ACC112 (cell line): ENCODE results near the gene CAB39L.
A peak's percentile ranks its signal among the peaks of the same experiment; 100 is the strongest.
"Not testable (repeated sequence)": the region's sequence is repeated elsewhere in the genome, so short reads cannot be mapped to it uniquely, and the experiment has no call there.

Source experiments
- H2AFZ ChIP-seq: fragments of 200-600 bp; sonication (generic); one replicate; pipeline ENCODE4 v1.6.0; 2017; ENCODE audit warnings: antibody characterized with exemption, low read length; ENCODE audit not compliant: unreplicated experiment
- H3K27ac ChIP-seq: fragments of 200-600 bp; sonication (generic); 2 replicates; pipeline ENCODE4 v1.5.1; 2014; ENCODE audit warnings: low read depth, mild to moderate bottlenecking, antibody characterized with exemption, low read length, moderate library complexity
- H3K27me3 ChIP-seq: fragments of 200-600 bp; sonication (generic); 2 replicates; pipeline ENCODE4 v1.6.1; 2014; ENCODE audit warnings: mild to moderate bottlenecking, antibody characterized with exemption, low read length, moderate library complexity, mixed read lengths; ENCODE audit not compliant: insufficient read depth
- H3K36me3 ChIP-seq: fragments of 200-600 bp; sonication (generic); 2 replicates; pipeline ENCODE4 v1.6.1; 2016; ENCODE audit warnings: mild to moderate bottlenecking, antibody characterized with exemption, low read length, moderate library complexity, mixed read lengths; ENCODE audit not compliant: insufficient read depth
- H3K4me1 ChIP-seq: fragments of 200-600 bp; sonication (generic); one replicate; pipeline ENCODE4 v1.6.1; 2016; ENCODE audit warnings: low read length, mixed read lengths; ENCODE audit not compliant: insufficient read depth, unreplicated experiment, control insufficient read depth
- H3K4me3 ChIP-seq: fragments of 200-600 bp; sonication (generic); 2 replicates; pipeline ENCODE4 v1.5.1; 2014; ENCODE audit warnings: mild to moderate bottlenecking, low read depth, low read length
- H3K79me2 ChIP-seq: fragments of 200-600 bp; sonication (generic); one replicate; pipeline ENCODE4 v1.6.0; 2016; ENCODE audit warnings: low read length; ENCODE audit not compliant: control insufficient read depth, unreplicated experiment, insufficient read depth

Gene CAB39L

DNA sequence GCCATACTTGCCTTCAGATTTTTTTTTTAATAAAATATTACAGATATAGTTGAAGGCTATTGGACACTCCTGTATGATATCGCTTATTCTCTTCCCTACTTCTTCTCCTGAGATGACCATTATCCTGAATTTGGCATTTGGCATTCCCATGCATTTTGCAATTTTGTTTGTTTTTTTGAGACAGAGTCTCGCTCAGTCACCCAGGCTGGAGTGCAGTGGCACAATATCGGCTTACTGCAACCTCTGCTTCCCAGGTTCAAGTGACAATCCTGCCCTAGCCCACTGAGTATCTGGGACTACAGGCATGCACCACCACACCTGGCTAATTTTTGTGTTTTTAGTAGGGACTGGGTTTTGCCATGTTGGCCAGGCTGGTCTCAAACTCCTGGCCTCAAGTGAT lies 116.7 kb downstream of the CAB39L start:
- H3K27me3 ChIP-seq, H3K79me2 ChIP-seq, H3K4me3 ChIP-seq, H3K4me1 ChIP-seq, H3K36me3 ChIP-seq, H3K27ac ChIP-seq, H2AFZ ChIP-seq: not testable (repeated sequence)

DNA sequence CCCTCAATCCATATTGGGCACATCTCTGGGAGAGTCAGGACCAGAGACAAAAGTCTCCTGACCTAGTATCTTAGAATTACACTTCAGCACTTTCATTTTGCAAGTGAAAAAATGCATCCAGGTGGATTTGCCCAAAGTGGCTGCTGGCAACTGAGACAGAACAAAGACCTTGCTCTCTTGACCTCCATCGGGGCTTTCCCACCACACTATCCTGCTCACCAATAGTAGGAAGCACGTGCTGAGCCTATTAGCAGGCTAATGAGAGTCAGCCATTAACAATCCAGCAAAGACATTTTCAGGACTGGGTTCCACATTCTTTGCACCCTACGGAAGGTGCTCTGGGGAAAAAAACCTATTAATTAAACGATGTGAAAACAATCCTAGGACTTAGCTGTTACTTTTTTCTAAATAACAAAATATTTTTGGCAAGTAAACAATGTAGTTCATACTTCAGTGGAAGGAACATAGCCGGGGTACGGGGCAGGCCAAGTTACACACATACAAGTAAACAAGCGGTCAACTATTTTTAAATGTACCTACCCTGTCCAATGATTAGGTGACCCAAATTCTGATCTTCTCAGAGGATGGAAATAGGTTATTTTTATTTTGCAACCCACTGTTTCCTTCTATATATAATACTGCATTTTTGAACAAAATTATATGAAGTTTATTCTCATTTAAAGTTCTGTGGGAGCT lies 117.5 kb downstream of the CAB39L start:
- Histone ChIP-seq H3K36me3 (no peaks in the 10 kb centered on the region), H3K4me3 (no peak overlapping the region), H3K79me2 (no peaks in the 10 kb centered on the region), H3K27ac (no peak overlapping the region), H3K27me3 (no peaks in the 10 kb centered on the region), H2AFZ (no peak overlapping the region), H3K4me1 (no peaks in the 10 kb centered on the region)

GRCh38 chr13:49323344-49323743 lies 120.5 kb downstream of the CAB39L start:
- no peak overlapping the region for H3K27ac ChIP-seq
- H3K27me3 ChIP-seq = no peaks in the 10 kb centered on the region
- H3K36me3 ChIP-seq = no peaks in the 10 kb centered on the region
- no peak overlapping the region for H3K4me3 ChIP-seq
- no peaks in the 10 kb centered on the region for H3K4me1 ChIP-seq
- no peak overlapping the region for H2AFZ ChIP-seq
- H3K79me2 ChIP-seq = no peaks in the 10 kb centered on the region

DNA sequence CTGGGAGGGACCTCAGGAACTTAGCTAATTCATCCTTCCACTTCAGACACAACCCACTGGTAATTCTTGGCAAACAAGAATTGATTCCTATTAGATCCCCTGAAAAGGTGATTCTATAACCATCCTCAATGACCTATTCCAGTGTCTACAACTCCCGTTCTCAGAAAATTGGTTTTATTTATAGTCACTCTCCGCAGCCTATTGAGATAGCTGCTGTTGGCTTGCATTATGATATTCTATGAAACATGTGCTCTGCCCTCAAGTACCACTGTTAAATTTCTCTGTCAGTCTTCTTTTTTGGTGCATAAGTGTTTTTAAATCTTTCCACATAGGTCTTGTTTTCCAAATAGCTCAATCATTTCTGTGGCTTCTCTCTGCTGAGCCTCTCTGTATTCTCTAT lies 121.2 kb downstream of the CAB39L start:
- Histone ChIP-seq H3K79me2 (no peaks in the 10 kb centered on the region), H3K4me1 (no peaks in the 10 kb centered on the region), H2AFZ (no peak overlapping the region), H3K36me3 (no peaks in the 10 kb centered on the region), H3K27ac (no peak overlapping the region), H3K27me3 (no peaks in the 10 kb centered on the region), H3K4me3 (no peak overlapping the region)

- Histone ChIP-seq H3K27ac (no peak overlapping the region), H3K4me1 (no peaks in the 10 kb centered on the region), H3K79me2 (no peaks in the 10 kb centered on the region), H2AFZ (no peak overlapping the region), H3K36me3 (no peaks in the 10 kb centered on the region), H3K27me3 (no peaks in the 10 kb centered on the region), H3K4me3 (no peak overlapping the region)
These were observed 122.9 kb downstream of the CAB39L start for GRCh38 chr13:49320975-49321374.

GRCh38 chr13:49319951-49320350 lies 123.9 kb downstream of the CAB39L start:
- Histone ChIP-seq H3K36me3 (no peaks in the 10 kb centered on the region), H3K27me3 (no peaks in the 10 kb centered on the region), H3K79me2 (no peaks in the 10 kb centered on the region), H3K27ac (no peak overlapping the region), H3K4me3 (no peak overlapping the region), H2AFZ (no peak overlapping the region), H3K4me1 (peaks cover 3% of the 10 kb centered on the region)

- Histone ChIP-seq H3K36me3 (no peaks in the 10 kb centered on the region), H3K4me3 (no peak overlapping the region), H3K79me2 (no peaks in the 10 kb centered on the region), H3K27ac (no peak overlapping the region), H3K27me3 (no peaks in the 10 kb centered on the region), H2AFZ (no peak overlapping the region), H3K4me1 (peaks cover 7% of the 10 kb centered on the region)
These were observed 124.3 kb downstream of the CAB39L start for GRCh38 chr13:49319551-49319950.

DNA sequence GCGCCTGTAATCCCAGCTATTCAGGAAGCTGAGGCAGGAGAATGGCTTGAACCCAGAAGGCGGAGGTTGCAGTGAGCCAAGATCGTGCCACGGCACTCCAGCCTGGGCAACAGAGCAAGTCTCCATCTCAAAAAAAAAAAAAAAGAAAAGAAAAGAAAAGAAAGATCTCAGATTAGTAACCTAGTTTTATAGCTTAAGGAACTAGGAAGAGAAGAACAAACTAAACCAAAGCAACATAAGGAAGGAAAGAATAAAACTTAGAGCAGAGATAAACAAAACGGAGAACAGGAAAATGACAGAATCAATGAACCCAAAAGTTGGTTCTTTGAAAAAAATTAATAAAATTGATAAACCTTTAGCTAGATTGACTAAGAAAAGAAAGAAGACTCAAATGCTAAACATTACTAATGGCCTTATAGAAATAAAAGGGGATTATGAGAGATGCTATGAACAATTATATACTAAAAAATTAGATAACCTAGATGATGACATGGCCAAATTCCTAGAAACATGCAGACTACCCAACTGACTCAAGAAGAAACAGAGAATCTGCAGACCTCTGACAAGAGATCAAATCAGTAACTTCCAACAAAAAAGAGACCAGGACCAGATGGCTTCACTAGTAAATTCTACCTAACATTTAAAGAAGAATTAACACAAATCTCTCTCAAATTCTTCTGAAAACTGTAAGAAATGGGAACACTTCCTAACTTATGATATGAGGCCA lies 127.9 kb downstream of the CAB39L start:
- H3K36me3 ChIP-seq = no peaks in the 10 kb centered on the region
- no peak overlapping the region for H3K27ac ChIP-seq
- H3K4me3 ChIP-seq = no peak overlapping the region
- peaks cover 18% of the 10 kb centered on the region for H3K4me1 ChIP-seq
- no peaks in the 10 kb centered on the region for H3K27me3 ChIP-seq
- no peak overlapping the region for H2AFZ ChIP-seq
- no peaks in the 10 kb centered on the region for H3K79me2 ChIP-seq

- peak overlapping the region; percentile 85; the same call in 1 of the 2 replicates for H3K27ac ChIP-seq
These were observed 128.8 kb downstream of the CAB39L start for GRCh38 chr13:49315036-49315565.

DNA sequence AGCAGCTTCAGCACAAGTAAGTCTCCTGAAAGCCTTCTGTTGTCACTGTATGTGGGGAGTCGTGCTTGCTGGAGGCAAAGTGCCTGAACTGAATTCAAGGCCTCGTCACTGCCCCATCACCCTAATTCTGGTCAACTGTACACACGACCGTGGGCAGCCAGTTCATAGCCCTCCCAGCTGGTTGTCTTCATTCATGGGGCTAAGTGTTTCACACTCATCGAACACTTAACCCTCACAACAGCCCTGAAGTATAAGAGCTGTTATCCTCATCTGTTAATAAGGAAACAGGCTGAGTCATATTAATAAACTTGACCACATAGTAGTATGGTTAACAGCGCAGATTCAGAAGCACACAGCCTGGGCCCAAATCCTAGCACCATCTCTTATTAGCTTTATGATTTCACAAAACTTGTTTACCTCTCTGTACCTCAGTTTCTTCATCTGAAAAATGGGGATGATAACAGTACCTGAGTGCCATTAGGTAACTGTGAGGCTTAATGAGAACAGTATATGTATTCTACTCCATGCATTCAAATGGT lies 129.5 kb downstream of the CAB39L start:
- no peak overlapping the region for H3K4me3 ChIP-seq
- H3K79me2 ChIP-seq = no peaks in the 10 kb centered on the region
- H3K27ac ChIP-seq = peak overlapping the region; percentile 85
- H3K27me3 ChIP-seq = no peaks in the 10 kb centered on the region
- H2AFZ ChIP-seq = peak overlapping the region; percentile 39
- H3K36me3 ChIP-seq = no peaks in the 10 kb centered on the region
- H3K4me1 ChIP-seq = peaks cover 18% of the 10 kb centered on the region

More at GRCh38 chr13:49315036-49315565, 128.8 kb downstream of the CAB39L start:
- no peaks in the 10 kb centered on the region for H3K36me3 ChIP-seq
- H2AFZ ChIP-seq = no peak overlapping the region
- H3K4me1 ChIP-seq = peaks cover 18% of the 10 kb centered on the region
- H3K4me3 ChIP-seq = no peak overlapping the region
- no peaks in the 10 kb centered on the region for H3K27me3 ChIP-seq
- H3K79me2 ChIP-seq = no peaks in the 10 kb centered on the region
